GM19351 (cell line): ENCODE results near the gene FRMD4A.
"Not testable (repeated sequence)": the region's sequence is repeated elsewhere in the genome, so short reads cannot be mapped to it uniquely, and the experiment has no call there.

Source experiments
- ATAC-seq: cut with Tn5 transposase; IDR thresholded peaks from one replicate; pipeline ENCODE4 v1.9.1; 2021; ENCODE audit warnings: mild to moderate bottlenecking, moderate library complexity; ENCODE audit not compliant: unreplicated experiment

The FRMD4A gene

DNA sequence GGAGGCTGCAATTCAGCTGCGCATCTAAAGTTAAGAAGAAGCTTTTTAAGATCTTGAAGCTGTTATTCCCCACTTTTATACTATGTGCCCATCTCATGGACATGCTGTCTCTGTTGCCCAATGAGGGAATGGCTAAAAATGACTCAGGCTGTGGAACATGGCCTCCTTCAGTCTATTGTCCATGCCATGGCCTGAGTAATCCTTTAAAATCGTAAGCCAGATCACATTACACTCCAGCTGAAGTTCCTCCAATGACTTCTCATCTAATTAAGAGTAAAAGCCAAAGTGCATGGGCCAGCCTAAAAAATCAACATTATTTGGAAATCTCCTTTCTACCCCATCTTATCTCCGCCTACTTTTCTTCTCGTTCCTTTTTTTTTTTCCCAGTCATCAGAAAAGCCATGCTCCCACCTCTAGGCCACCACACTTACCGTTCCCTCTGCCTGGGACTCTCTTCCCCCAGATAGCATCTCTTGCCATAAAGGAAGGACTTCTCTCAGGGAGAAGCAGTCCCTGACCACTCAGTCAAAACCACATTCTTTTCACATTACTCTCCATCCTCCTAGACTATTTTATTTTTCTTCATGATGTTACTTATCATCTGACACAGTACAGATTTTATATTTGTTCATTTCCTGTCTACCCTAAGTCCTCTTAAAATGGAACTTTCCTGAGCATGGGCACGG is 406.5 kb downstream of the FRMD4A start:
- no peak for ATAC-seq

GRCh38 chr10:13922586-13922985 is 408.1 kb downstream of the FRMD4A start:
- ATAC-seq, result no peak

- no peak for ATAC-seq
These were observed 408.8 kb downstream of the FRMD4A start for GRCh38 chr10:13921941-13922340.

- not testable (repeated sequence) for ATAC-seq
These were observed 409.6 kb downstream of the FRMD4A start for GRCh38 chr10:13921131-13921530.

GRCh38 chr10:13920465-13920864 is 410.3 kb downstream of the FRMD4A start:
- no peak for ATAC-seq

GRCh38 chr10:13920031-13920430 is 410.7 kb downstream of the FRMD4A start:
- no peak for ATAC-seq

- no peak for ATAC-seq
These were observed 412.9 kb downstream of the FRMD4A start for GRCh38 chr10:13917791-13918190.

DNA sequence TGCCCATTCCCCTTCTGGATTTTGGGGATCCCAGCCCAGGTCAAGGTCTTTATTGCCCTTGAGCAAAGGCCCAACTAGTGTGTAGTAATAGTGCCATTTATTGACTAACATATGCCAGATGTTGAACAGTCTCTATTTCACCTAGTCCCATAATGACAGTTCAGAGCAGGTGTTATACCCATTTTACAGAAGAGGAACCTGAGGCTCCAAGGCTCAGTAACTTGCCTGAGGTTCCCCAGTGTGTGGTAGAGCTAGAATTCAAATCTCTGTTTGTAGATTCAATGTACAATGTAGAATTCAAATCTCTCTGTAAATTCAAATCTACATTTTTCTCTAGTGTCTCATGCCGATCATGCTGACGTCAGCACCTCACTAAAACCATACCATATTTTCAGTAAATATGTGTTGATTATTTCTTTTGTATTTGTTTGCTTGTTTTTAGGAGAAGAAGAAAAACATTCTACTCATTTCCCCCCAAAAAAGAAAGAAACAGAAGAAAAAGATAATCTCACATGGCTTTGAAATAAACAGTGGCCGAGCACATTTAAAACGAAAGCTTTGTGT is 414.3 kb downstream of the FRMD4A start:
- no peak for ATAC-seq

GRCh38 chr10:13915710-13916109 is 415.0 kb downstream of the FRMD4A start:
- ATAC-seq, result no peak

GRCh38 chr10:13913897-13914296 is 416.8 kb downstream of the FRMD4A start:
- no peak for ATAC-seq

DNA sequence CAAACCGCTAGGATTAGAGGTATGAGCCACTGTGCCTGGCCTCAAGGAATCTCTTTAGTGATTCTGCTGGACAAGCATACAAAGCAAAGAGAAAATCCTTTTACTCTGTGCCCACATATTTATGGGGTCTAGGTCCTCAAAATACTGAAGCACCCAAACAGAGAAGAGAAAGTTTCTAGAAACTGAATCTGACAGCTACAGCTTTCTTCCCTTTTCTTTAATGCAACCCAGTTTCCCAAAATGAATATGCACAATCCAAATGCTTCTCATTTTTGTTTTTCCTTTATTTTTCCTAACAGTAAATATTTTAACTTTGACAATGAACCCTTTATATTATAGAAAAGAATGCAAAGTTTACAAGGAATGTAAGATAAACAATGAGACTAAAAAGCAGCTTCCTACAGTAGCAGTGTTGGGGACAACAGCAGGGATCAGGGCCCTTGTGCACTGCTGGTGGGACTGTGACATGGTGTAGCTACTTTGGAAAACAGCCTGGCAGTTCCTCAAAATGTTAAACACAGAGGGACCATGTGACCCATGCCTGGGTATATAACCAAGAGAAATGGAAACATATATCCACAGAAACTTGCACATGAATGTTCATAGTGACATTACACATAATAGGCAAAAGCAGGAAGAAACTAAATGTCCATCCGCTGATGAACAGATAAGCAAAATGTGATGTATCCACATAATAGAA is 418.8 kb downstream of the FRMD4A start:
- no peak for ATAC-seq

- ATAC-seq, result no peak
These were observed 421.0 kb downstream of the FRMD4A start for GRCh38 chr10:13909516-13910258.

DNA sequence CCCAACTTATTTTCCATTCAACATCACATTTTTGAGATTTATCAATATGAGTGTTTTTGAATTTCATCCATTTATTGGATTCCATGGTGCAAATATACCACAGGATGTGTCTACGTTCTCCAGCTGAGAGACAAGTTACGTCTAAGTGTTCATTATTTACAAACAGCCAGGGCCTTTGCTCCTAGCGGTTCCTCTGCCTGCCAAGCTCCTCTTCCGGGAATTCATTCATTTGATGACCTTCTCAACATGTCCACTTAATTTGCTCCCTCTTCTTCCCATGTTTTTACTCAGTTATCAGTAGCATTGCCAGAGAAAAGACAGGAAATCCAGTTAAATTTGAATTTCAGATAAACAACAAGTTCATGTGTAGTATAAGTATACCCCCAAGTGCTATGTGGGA is 422.2 kb downstream of the FRMD4A start:
- ATAC-seq, result no peak

- no peak for ATAC-seq
These were observed 423.2 kb downstream of the FRMD4A start for GRCh38 chr10:13907570-13907969.

DNA sequence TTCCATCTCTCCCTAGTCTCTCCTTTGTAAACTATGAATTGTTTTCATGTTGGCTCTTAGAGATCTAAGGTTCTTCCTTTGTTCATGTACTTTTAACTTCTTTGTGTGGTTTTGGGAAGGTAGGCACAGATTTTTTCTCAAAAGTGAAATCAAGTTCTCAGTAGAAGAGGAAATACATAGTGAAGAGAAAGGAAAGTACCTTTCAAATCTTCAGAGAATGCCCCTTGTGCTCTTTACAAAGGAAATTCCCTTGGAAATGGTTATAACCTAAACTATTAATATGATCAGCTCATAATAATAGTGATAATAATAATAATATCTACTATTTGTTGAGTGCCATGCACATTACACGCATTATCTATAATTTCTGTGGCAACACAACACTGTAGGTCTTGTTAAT is 425.4 kb downstream of the FRMD4A start:
- ATAC-seq, result no peak

GRCh38 chr10:13904064-13904463 is 426.7 kb downstream of the FRMD4A start:
- no peak for ATAC-seq

GRCh38 chr10:13902868-13903587 is 427.7 kb downstream of the FRMD4A start:
- no peak for ATAC-seq

DNA sequence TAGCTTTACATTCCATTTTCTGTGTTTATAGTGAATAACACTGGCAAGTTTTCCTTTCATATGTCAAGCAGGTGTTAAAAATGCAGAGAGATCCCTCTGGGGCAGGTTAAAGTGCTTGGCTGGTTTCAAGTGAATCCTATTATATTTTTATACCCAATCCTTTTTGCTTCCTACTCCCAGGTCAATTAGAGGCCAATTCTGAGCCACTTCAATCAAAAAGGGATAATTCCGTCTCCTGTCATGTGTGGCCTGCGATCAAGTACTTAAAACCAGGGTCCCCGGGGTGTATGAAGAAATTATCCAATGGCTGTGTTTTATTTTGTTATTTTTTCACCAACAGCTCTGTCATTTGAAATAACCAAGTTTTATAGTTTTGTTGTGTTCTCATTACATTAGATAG is 430.8 kb downstream of the FRMD4A start:
- ATAC-seq, result no peak

GRCh38 chr10:13896146-13896545 is 434.6 kb downstream of the FRMD4A start:
- not testable (repeated sequence) for ATAC-seq

DNA sequence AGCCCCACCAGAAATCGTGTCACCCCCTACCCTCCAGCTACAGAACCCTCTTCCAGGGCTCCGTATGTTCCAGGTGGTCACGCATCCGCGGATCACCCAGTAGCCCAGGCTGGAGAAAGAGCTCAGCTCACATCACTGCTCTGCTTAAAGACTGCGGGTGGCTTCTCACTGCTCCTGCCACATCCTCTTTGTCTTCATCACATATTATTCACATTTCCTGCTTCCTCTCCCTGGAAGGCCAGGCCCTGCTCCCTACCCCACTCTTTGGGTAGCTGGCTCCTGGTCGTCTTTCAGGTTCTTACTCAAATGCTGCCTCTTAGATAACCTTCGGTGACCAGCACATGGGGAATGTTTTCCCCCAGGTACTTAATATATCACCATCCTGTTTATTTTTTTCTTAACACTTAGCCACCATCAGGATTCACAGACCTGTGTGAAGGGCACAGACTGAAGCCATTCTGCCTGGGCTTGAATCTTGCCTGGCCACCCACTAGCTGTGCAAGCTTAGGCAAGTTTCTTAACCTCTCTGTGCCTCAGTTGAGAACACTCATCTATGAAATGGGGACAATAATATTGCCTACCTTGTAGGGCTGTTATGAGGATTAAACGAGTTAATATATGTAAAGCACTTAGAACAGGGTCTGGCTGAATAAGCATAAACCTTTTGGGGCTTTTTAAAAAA is 436.2 kb downstream of the FRMD4A start:
- no peak for ATAC-seq
